H9 (cell line): Measurements from ENCODE around the gene DPH6. TPM values are rescaled to one million over a fixed set of nuclear protein-coding genes. Genes with fewer than 3 reads are reported as not detected.

Experiments used
- DNase-seq: peaks from one replicate; pipeline ENCODE4 v3.0.0-alpha.2; 2017
- H2AFZ ChIP-seq: one replicate; pipeline ENCODE4 v1.6.1; 2013; ENCODE audit warnings: mild to moderate bottlenecking, low read length, control low read depth, moderate library complexity
- H2AK5ac ChIP-seq: 2 replicates; pipeline ENCODE4 v1.6.1; 2013; ENCODE audit warnings: low read length, control low read depth, mixed read lengths; ENCODE audit not compliant: insufficient read length
- H2BK120ac ChIP-seq: one replicate; pipeline ENCODE4 v1.6.1; 2013; ENCODE audit warnings: low read depth, mild to moderate bottlenecking, low read length, control low read depth, inconsistent platforms; ENCODE audit not compliant: poor library complexity, severe bottlenecking
- H2BK12ac ChIP-seq: 2 replicates; pipeline ENCODE4 v1.6.1; 2013; ENCODE audit warnings: low read length, control low read depth, mixed read lengths, low read depth; ENCODE audit not compliant: insufficient read length
- H2BK15ac ChIP-seq: 2 replicates; pipeline ENCODE4 v1.6.1; 2013; ENCODE audit warnings: low read depth, low read length, control low read depth
- H2BK20ac ChIP-seq: one replicate; pipeline ENCODE4 v1.6.1; 2013; ENCODE audit warnings: low read depth, mild to moderate bottlenecking, low read length, control low read depth, inconsistent platforms; ENCODE audit not compliant: poor library complexity, severe bottlenecking
- H2BK5ac ChIP-seq: 2 replicates; pipeline ENCODE4 v1.6.1; 2013; ENCODE audit warnings: low read length, control low read depth, mixed read lengths; ENCODE audit not compliant: insufficient read length
- H3K14ac ChIP-seq: 2 replicates; pipeline ENCODE4 v1.6.1; 2013; ENCODE audit warnings: low read length, control low read depth; ENCODE audit not compliant: insufficient read depth
- H3K18ac ChIP-seq: 2 replicates; pipeline ENCODE4 v1.6.1; 2013; ENCODE audit warnings: low read depth, mild to moderate bottlenecking, mixed read lengths, low read length, control low read depth; ENCODE audit not compliant: insufficient read length
- H3K23ac ChIP-seq: 2 replicates; pipeline ENCODE4 v1.6.1; 2013; ENCODE audit warnings: low read length, control low read depth, mixed read lengths, low read depth; ENCODE audit not compliant: insufficient read length
- H3K23me2 ChIP-seq: 2 replicates; pipeline ENCODE4 v1.6.1; 2013; ENCODE audit warnings: low read depth, mild to moderate bottlenecking, mixed read lengths, low read length, control low read depth; ENCODE audit not compliant: insufficient read length, poor library complexity, severe bottlenecking
- H3K27ac ChIP-seq: 2 replicates; pipeline ENCODE4 v1.5.1; 2013; ENCODE audit warnings: low read length, control low read depth, mixed read lengths, low read depth; ENCODE audit not compliant: insufficient read length
- H3K27me3 ChIP-seq: 2 replicates; pipeline ENCODE4 v1.6.1; 2013; ENCODE audit warnings: low read length, control low read depth, inconsistent platforms; ENCODE audit not compliant: insufficient read depth
- H3K4ac ChIP-seq: 2 replicates; pipeline ENCODE4 v1.6.1; 2013; ENCODE audit warnings: low read depth, mild to moderate bottlenecking, control low read depth, inconsistent platforms, low read length, moderate library complexity
- H3K4me1 ChIP-seq: 2 replicates; pipeline ENCODE4 v1.6.1; 2013; ENCODE audit warnings: low read length, control low read depth, inconsistent platforms; ENCODE audit not compliant: insufficient read depth
- H3K4me2 ChIP-seq: 2 replicates; pipeline ENCODE4 v1.6.1; 2013; ENCODE audit warnings: low read length, control low read depth, mixed read lengths; ENCODE audit not compliant: insufficient read length, insufficient read depth
- H3K56ac ChIP-seq: 2 replicates; pipeline ENCODE4 v1.6.1; 2013; ENCODE audit warnings: low read depth, mild to moderate bottlenecking, mixed read lengths, low read length, control low read depth; ENCODE audit not compliant: insufficient read length
- H3K79me1 ChIP-seq: 2 replicates; pipeline ENCODE4 v1.6.1; 2013; ENCODE audit warnings: low read depth, mild to moderate bottlenecking, moderate library complexity, low read length, control low read depth, inconsistent platforms; ENCODE audit not compliant: insufficient read depth, poor library complexity, severe bottlenecking
- H3K79me2 ChIP-seq: 2 replicates; pipeline ENCODE4 v1.6.1; 2013; ENCODE audit warnings: low read length, control low read depth, inconsistent platforms; ENCODE audit not compliant: insufficient read depth
- H3K9ac ChIP-seq: 2 replicates; pipeline ENCODE4 v1.6.1; 2013; ENCODE audit warnings: low read length, control low read depth, mixed read lengths; ENCODE audit not compliant: insufficient read length; ENCODE audit errors: extremely low read depth
- H3K9me3 ChIP-seq: one replicate; pipeline ENCODE4 v1.6.1; 2013; ENCODE audit warnings: low read depth, low read length, inconsistent platforms; ENCODE audit not compliant: control insufficient read depth
- H3T11ph ChIP-seq: one replicate; pipeline ENCODE4 v1.6.1; 2013; ENCODE audit warnings: mild to moderate bottlenecking, low read length, control low read depth, inconsistent platforms
- H4K20me1 ChIP-seq: one replicate; pipeline ENCODE4 v1.6.1; 2013; ENCODE audit not compliant: control insufficient read depth, insufficient read length, insufficient read depth
- H4K5ac ChIP-seq: 2 replicates; pipeline ENCODE4 v1.6.1; 2013; ENCODE audit warnings: low read depth, mild to moderate bottlenecking, mixed read lengths, low read length, control low read depth; ENCODE audit not compliant: insufficient read length
- H4K8ac ChIP-seq: replicated peaks from 2 replicates; pipeline ENCODE4 v1.6.1; 2013; ENCODE audit warnings: low read length, control low read depth, mixed read lengths, low read depth; ENCODE audit not compliant: insufficient read length
- H4K91ac ChIP-seq: 2 replicates; pipeline ENCODE4 v1.6.1; 2013; ENCODE audit warnings: low read depth, mild to moderate bottlenecking, moderate library complexity, mixed read lengths, low read length, control low read depth; ENCODE audit not compliant: insufficient read length
- H3K27ac Mint-ChIP-seq, 3 experiments: 2 replicates in 2 of 3; 3 replicates in 1 of 3; pipeline ENCODE4 v1.8.0; 2020 to 2021; ENCODE audit warnings: mixed read lengths in 3 of 3, mild to moderate bottlenecking in 1 of 3, moderate library complexity in 1 of 3
- H3K27me3 Mint-ChIP-seq: 2 replicates; pipeline ENCODE4 v1.8.0; 2021; ENCODE audit warnings: low read depth, mild to moderate bottlenecking, moderate library complexity, mixed read lengths
- H3K36me3 Mint-ChIP-seq, 3 experiments: 2 replicates in 2 of 3; 3 replicates in 1 of 3; pipeline ENCODE4 v1.8.0; 2020 to 2021; ENCODE audit warnings: low read depth in 3 of 3, mixed read lengths in 3 of 3; ENCODE audit not compliant: insufficient read depth in 1 of 3
- H3K4me1 Mint-ChIP-seq, 2 experiments: 2 replicates each; pipeline ENCODE4 v1.8.0; 2020; ENCODE audit warnings: mixed read lengths in 2 of 2
- H3K4me3 Mint-ChIP-seq, 2 experiments: 2 replicates in 1 of 2; 3 replicates in 1 of 2; pipeline ENCODE4 v1.8.0; 2020 to 2021; ENCODE audit warnings: mild to moderate bottlenecking in 2 of 2, mixed read lengths in 2 of 2, moderate library complexity in 1 of 2
- H3K9me3 Mint-ChIP-seq, 2 experiments: 2 replicates in 1 of 2; 3 replicates in 1 of 2; pipeline ENCODE4 v1.8.0; 2020; ENCODE audit warnings: mild to moderate bottlenecking in 2 of 2, mixed read lengths in 2 of 2, moderate library complexity in 1 of 2
- CTCF ChIP-seq: fragments of 200-600 bp; sonication (generic); conservative IDR thresholded peaks from 3 replicates; pipeline ENCODE4 v1.8.0; 2021; ENCODE audit warnings: antibody characterized with exemption, mild to moderate bottlenecking
- WGBS: extraction: QIAGEN DNeasy Blood & Tissue Kit; methylation state at CpG from one replicate; pipeline ENCODE4 v1.1.7; 2013; ENCODE audit warnings: missing lambda C conversion rate, low lambda C conversion rate, mixed read lengths; ENCODE audit not compliant: insufficient read length; ENCODE audit errors: extremely low coverage; 5-methylcytosine and 5-hydroxymethylcytosine counted together
- total RNA-seq: library from RNA; stranded (reverse); gene quantifications from 2 replicates; pipeline ENCODE4 v1.2.1, GENCODE V29; 2021

DPH6 gene
- total RNA-seq, 1 experiment from 2014 or later, result 42.0 TPM

DNA sequence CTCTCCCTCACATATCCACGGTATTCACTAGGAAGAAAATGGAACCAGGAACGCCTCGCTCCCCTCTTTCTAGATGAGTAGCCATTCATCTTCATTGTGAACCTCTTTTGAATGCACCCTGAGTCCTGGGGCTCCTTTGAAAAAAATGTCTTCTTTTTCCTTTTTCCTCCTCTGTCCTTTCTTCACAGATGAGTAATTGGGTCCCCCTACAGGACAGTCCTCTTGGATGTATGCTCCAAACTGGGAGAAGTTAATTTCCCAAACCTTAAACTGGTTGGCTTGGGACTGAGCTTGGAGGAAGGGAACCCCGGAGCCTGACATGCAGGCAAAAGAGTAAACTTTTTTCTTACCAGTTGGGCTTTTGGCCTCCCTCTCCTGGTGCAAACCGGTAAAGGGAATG lies 108.8 kb downstream of the DPH6 start:
- Histone ChIP-seq H3K27me3 (no peaks in the 10 kb centered on the region), H4K5ac (no peak overlapping the region), H3K4ac (no peak overlapping the region), H2BK20ac (no peak overlapping the region), H3K14ac (no peak overlapping the region), H3T11ph (no peak overlapping the region), H4K20me1 (no peaks in the 10 kb centered on the region), H3K23me2 (no peaks in the 10 kb centered on the region), H2BK5ac (no peak overlapping the region), H3K56ac (no peak overlapping the region), H3K18ac (no peak overlapping the region), H2AFZ (no peak overlapping the region), H3K9ac (no peak overlapping the region), H2AK5ac (no peak overlapping the region), H3K4me1 (peaks cover 5% of the 10 kb centered on the region; the same call in 1 of the 2 replicates), H3K4me2 (no peak overlapping the region), H3K27ac (no peak overlapping the region), H3K23ac (no peak overlapping the region), H3K79me1 (no peaks in the 10 kb centered on the region), H4K8ac (no peak overlapping the region), H2BK120ac (no peak overlapping the region), H3K9me3 (peaks cover 11% of the 10 kb centered on the region), H2BK12ac (no peak overlapping the region), H3K79me2 (no peaks in the 10 kb centered on the region; the same call in 1 of the 2 replicates), H2BK15ac (no peak overlapping the region), H4K91ac (no peak overlapping the region)
- Mint-ChIP-seq H3K27me3 (no peaks in the 10 kb centered on the region; the same call in none of the 2 replicates), H3K4me1 (peaks cover 10 to 19% of the 10 kb centered on the region in 2 experiments), H3K4me3 (no peak overlapping the region), H3K9me3 (peaks cover 14 to 26% of the 10 kb centered on the region in 2 experiments), H3K27ac (peak overlapping the region in 2 of 3 experiments; percentile 51 to 85; a peak in 3 of 7 replicates), H3K36me3 (peaks cover 12 to 45% (median 31%) of the 10 kb centered on the region in 3 experiments)
- DNase-seq, result peak; percentile 30
- WGBS, result no CpG with 5 or more reads among the region's 5 CpGs
- peak; percentile 50; the same call in 2 of the 3 replicates for TF ChIP-seq CTCF
